Liver (tissue), 10 donors: ENCODE results near the gene NARF. TPM values are rescaled to one million over a fixed set of nuclear protein-coding genes. Genes with fewer than 3 reads are reported as not detected.
"Not testable (repeated sequence)": the region's sequence is repeated elsewhere in the genome, so short reads cannot be mapped to it uniquely, and the experiment has no call there.

Experiments used
- DNase-seq: peaks from one replicate; pipeline ENCODE4 v3.0.0-alpha.2; 2017; ENCODE audit warnings: low spot score
- H3K27ac ChIP-seq, 2 donors: one replicate each; pipeline ENCODE4 v1.7.0; 2013; ENCODE audit warnings: inconsistent platforms in 2 of 2, low read length in 2 of 2, control low read depth in 1 of 2, low read depth in 1 of 2, mild to moderate bottlenecking in 1 of 2
- H3K27me3 ChIP-seq, 4 donors: one replicate each; pipeline versions ENCODE4 v1.6.1 to v1.7.0; 2013; ENCODE audit warnings: low read length in 3 of 4, inconsistent platforms in 1 of 4, mild to moderate bottlenecking in 1 of 4, moderate library complexity in 1 of 4; ENCODE audit not compliant: control insufficient read depth in 4 of 4, insufficient read depth in 4 of 4
- H3K36me3 ChIP-seq, 4 donors: one replicate each; pipeline versions ENCODE4 v1.6.1 to v1.7.0; 2013; ENCODE audit warnings: low read length in 3 of 4, mild to moderate bottlenecking in 3 of 4, low read depth in 1 of 4, moderate library complexity in 1 of 4; ENCODE audit not compliant: control insufficient read depth in 4 of 4, insufficient read depth in 3 of 4
- H3K4me1 ChIP-seq, 4 donors: one replicate each; pipeline versions ENCODE4 v1.6.1 to v1.7.0; 2013; ENCODE audit warnings: low read length in 3 of 4, mild to moderate bottlenecking in 3 of 4, moderate library complexity in 1 of 4; ENCODE audit not compliant: control insufficient read depth in 4 of 4, insufficient read depth in 4 of 4
- H3K4me3 ChIP-seq, 3 donors: one replicate each; pipeline versions ENCODE4 v1.6.1 to v1.7.0; 2013; ENCODE audit warnings: low read length in 3 of 3, control low read depth in 1 of 3, low read depth in 1 of 3, mild to moderate bottlenecking in 1 of 3
- H3K9ac ChIP-seq, 2 donors: one replicate each; pipeline ENCODE4 v1.7.0; 2013; ENCODE audit warnings: low read length in 2 of 2, mild to moderate bottlenecking in 2 of 2, moderate library complexity in 2 of 2, control low read depth in 1 of 2, low read depth in 1 of 2
- H3K9me3 ChIP-seq, 4 donors: one replicate each; pipeline versions ENCODE4 v1.6.1 to v1.7.0; 2013; ENCODE audit warnings: low read length in 3 of 4; ENCODE audit not compliant: control insufficient read depth in 4 of 4
- EGR1 ChIP-seq, 2 donors: IDR thresholded peaks; 2 replicates each; pipeline ENCODE4 v1.6.1; 2016 to 2018; ENCODE audit warnings: antibody characterized with exemption in 2 of 2, low read depth in 2 of 2
- NR2F2 ChIP-seq: IDR thresholded peaks from 2 replicates; pipeline ENCODE4 v1.6.1; 2016; ENCODE audit warnings: antibody characterized with exemption
- REST ChIP-seq: IDR thresholded peaks from 2 replicates; pipeline ENCODE4 v1.6.1; 2016; ENCODE audit warnings: antibody characterized with exemption, mild to moderate bottlenecking
- WGBS: extraction: QIAGEN DNeasy Blood & Tissue Kit; methylation state at CpG from one replicate; pipeline ENCODE4 v1.1.7; 2013; 5-methylcytosine and 5-hydroxymethylcytosine counted together
- polyA plus RNA-seq, 2 donors: library from polyadenylated mRNA; stranded (reverse) in 1 of 2; unstranded in 1 of 2; fragments of 200-250 nt in 1 of 2; fragments of >200 nt in 1 of 2; fragmentation: Nextera tagmentation in 1 of 2; extraction: Ambion mirVana in 1 of 2; gene quantifications; one replicate each; pipeline versions ENCODE4 v1.2.1 to v1.2.3, GENCODE V29; 2013 to 2015
- small RNA-seq: library from RNA; depleted of rRNA; stranded (forward); fragments of <200 nt; gene quantifications from one replicate; pipeline ENCODE3, GENCODE V24; 2014
- total RNA-seq, 2 donors: library from RNA; depleted of rRNA; stranded (reverse); fragments of >200 nt; gene quantifications; one replicate each; pipeline ENCODE4 v1.2.3, GENCODE V29; 2014
- donor health status: healthy.
- donor health status: healthy.
- donor health status: healthy.
- donor health status: healthy.
- donor health status: healthy.

NARF gene
- total and polyA plus RNA-seq, 4 donors, result 19.8 to 87.5 (median 26.2) TPM

- no peak overlapping the region for H3K4me3 ChIP-seq
- no peaks in the 10 kb centered on the region for H3K9me3 ChIP-seq
- H3K27ac ChIP-seq, result peak overlapping the region; percentile 64 to 77
- no peak for TF ChIP-seq EGR1 (IDR thresholded peaks at IDR 0.05; ENCODE audit: low read depth in 2 of 2)
- TF ChIP-seq NR2F2, result peak; percentile 87
- TF ChIP-seq REST, result no peak
- peaks cover 5 to 23% (median 11%) of the 10 kb centered on the region in 4 donors for H3K4me1 ChIP-seq
- no peaks in the 10 kb centered on the region for H3K27me3 ChIP-seq
- H3K9ac ChIP-seq, result peak overlapping the region in 1 of 2 donors; percentile 58
- no peaks in the 10 kb centered on the region for H3K36me3 ChIP-seq
- no peak for DNase-seq
- 60% methylated on average over 6 of the region's 6 CpGs for whole genome bisulfite sequencing
Observed at GRCh38 chr17:82536512-82537201, 78.1 kb downstream of the NARF start.

- H3K36me3 ChIP-seq, DNase-seq, H3K27ac ChIP-seq, H3K9ac ChIP-seq, H3K27me3 ChIP-seq, H3K9me3 ChIP-seq, H3K4me3 ChIP-seq: not testable (repeated sequence)
- peaks cover 5 to 23% (median 11%) of the 10 kb centered on the region in 4 donors for H3K4me1 ChIP-seq
- 86% methylated on average over 9 of the region's 9 CpGs for WGBS
Observed at GRCh38 chr17:82537228-82537627, 78.7 kb downstream of the NARF start.

GRCh38 chr17:82539076-82539475, 80.5 kb downstream of the NARF start:
- not testable (repeated sequence) for H3K9me3 ChIP-seq, H3K27me3 ChIP-seq, H3K4me3 ChIP-seq, H3K36me3 ChIP-seq, DNase-seq, H3K9ac ChIP-seq, H3K27ac ChIP-seq
- WGBS, result 92% methylated on average over 18 of the region's 18 CpGs
- peaks cover 7 to 22% (median 9%) of the 10 kb centered on the region in 4 donors for H3K4me1 ChIP-seq

Small RNAs within 50 kb of the gene (small RNA-seq; reads per million reads assigned to genes)
- gene RF00019, result not detected

Other genes starting within 250 kb of the NARF start
- gene CCDC57, start 245.9 kb upstream of the NARF start, total RNA-seq, result 10 to 100 TPM in 1 of 2 donors, 1 to 10 TPM in 1; 5.4 to 13.6 TPM
- 10 to 100 TPM in 1 of 2 donors, 1 to 10 TPM in 1; 9.8 to 19.1 TPM for gene CCDC57, start 245.9 kb upstream of the NARF start, polyA plus RNA-seq
- gene SLC16A3, start 229.7 kb upstream of the NARF start, total RNA-seq, result 10 to 100 TPM in 1 of 2 donors, 1 to 10 TPM in 1; 9.2 to 10.5 TPM
- gene SLC16A3, start 229.7 kb upstream of the NARF start, polyA plus RNA-seq, result 1 to 10 TPM; 1.1 to 8.4 TPM
- 10 to 100 TPM; 22.0 to 49.0 TPM for gene CSNK1D, start 185.0 kb upstream of the NARF start, total RNA-seq
- 10 to 100 TPM; 29.0 to 39.3 TPM for gene CSNK1D, start 185.0 kb upstream of the NARF start, polyA plus RNA-seq
- gene CD7, start 141.1 kb upstream of the NARF start, total RNA-seq, result 1 to 10 TPM; 1.4 to 1.5 TPM
- gene CD7, start 141.1 kb upstream of the NARF start, polyA plus RNA-seq, result 1 to 10 TPM; 1.0 to 1.4 TPM
- 10 to 100 TPM in 1 of 2 donors, 1 to 10 TPM in 1; 3.6 to 14.2 TPM for gene SECTM1, start 125.0 kb upstream of the NARF start, total RNA-seq
- 1 to 10 TPM; 1.3 to 5.7 TPM for gene SECTM1, start 125.0 kb upstream of the NARF start, polyA plus RNA-seq
- under 1 TPM in 1 of 2 donors, not detected in 1; 0.14 TPM for gene TEX19, start 99.5 kb upstream of the NARF start, total RNA-seq
- gene TEX19, start 99.5 kb upstream of the NARF start, polyA plus RNA-seq, result not detected
- gene UTS2R, start 87.0 kb upstream of the NARF start, total RNA-seq, result not detected
- not detected for gene UTS2R, start 87.0 kb upstream of the NARF start, polyA plus RNA-seq
- 10 to 100 TPM in 1 of 2 donors, 1 to 10 TPM in 1; 9.7 to 19.9 TPM for gene HEXD, start 40.4 kb upstream of the NARF start, total RNA-seq
- 10 to 100 TPM in 1 of 2 donors, 1 to 10 TPM in 1; 5.6 to 14.7 TPM for gene HEXD, start 40.4 kb upstream of the NARF start, polyA plus RNA-seq
- 10 to 100 TPM; 16.1 to 23.2 TPM for gene OGFOD3, start 40.2 kb upstream of the NARF start, total RNA-seq
- 10 to 100 TPM; 15.0 to 20.9 TPM for gene OGFOD3, start 40.2 kb upstream of the NARF start, polyA plus RNA-seq
- gene CYBC1, start 8.0 kb upstream of the NARF start, total RNA-seq, result 10 to 100 TPM; 25.9 to 44.0 TPM
- 10 to 100 TPM; 23.2 to 45.6 TPM for gene CYBC1, start 8.0 kb upstream of the NARF start, polyA plus RNA-seq
- gene FOXK2, start 61.0 kb downstream of the NARF start, total RNA-seq, result 10 to 100 TPM; 13.4 to 16.2 TPM
- gene FOXK2, start 61.0 kb downstream of the NARF start, polyA plus RNA-seq, result 1 to 10 TPM; 3.1 to 8.3 TPM
- 10 to 100 TPM; 28.2 to 40.9 TPM for gene WDR45B, start 189.7 kb downstream of the NARF start, total RNA-seq
- 10 to 100 TPM; 25.4 to 30.2 TPM for gene WDR45B, start 189.7 kb downstream of the NARF start, polyA plus RNA-seq
- 1 to 10 TPM; 2.9 to 9.6 TPM for gene RAB40B, start 240.0 kb downstream of the NARF start, total RNA-seq
- 10 to 100 TPM; 11.4 to 12.1 TPM for gene RAB40B, start 240.0 kb downstream of the NARF start, polyA plus RNA-seq